Immature natural killer cell (primary cell): ENCODE measurements around the gene HSD11B2. TPM values are rescaled to one million over a fixed set of nuclear protein-coding genes. Genes with fewer than 3 reads are reported as not detected.

Experiments
- DNase-seq, 3 donors: peaks; one replicate each; pipeline ENCODE4 v3.0.0; 2022; ENCODE audit warnings: mixed read lengths in 1 of 3
- H3K27ac Mint-ChIP-seq, 6 donors: one replicate each; pipeline ENCODE4 v1.8.0; 2020; ENCODE audit warnings: mixed read lengths in 6 of 6, mild to moderate bottlenecking in 5 of 6, inconsistent platforms in 4 of 6, moderate library complexity in 3 of 6
- H3K27me3 Mint-ChIP-seq, 3 donors: one replicate each; pipeline ENCODE4 v1.8.0; 2020 to 2021; ENCODE audit warnings: low read depth in 3 of 3, mild to moderate bottlenecking in 3 of 3, mixed read lengths in 3 of 3, moderate library complexity in 3 of 3, inconsistent platforms in 1 of 3
- H3K36me3 Mint-ChIP-seq, 3 donors: one replicate each; pipeline ENCODE4 v1.8.0; 2020; ENCODE audit warnings: mixed read lengths in 3 of 3, inconsistent platforms in 2 of 3, mild to moderate bottlenecking in 2 of 3
- H3K4me1 Mint-ChIP-seq, 2 donors: one replicate each; pipeline ENCODE4 v1.8.0; 2020; ENCODE audit warnings: inconsistent platforms in 2 of 2, mild to moderate bottlenecking in 2 of 2, mixed read lengths in 2 of 2, moderate library complexity in 1 of 2
- H3K4me3 Mint-ChIP-seq, 5 donors: one replicate each; pipeline ENCODE4 v1.8.0; 2020; ENCODE audit warnings: mild to moderate bottlenecking in 5 of 5, mixed read lengths in 5 of 5, inconsistent platforms in 3 of 5, moderate library complexity in 3 of 5
- H3K9me3 Mint-ChIP-seq, 6 donors: one replicate each; pipeline ENCODE4 v1.8.0; 2020; ENCODE audit warnings: mild to moderate bottlenecking in 6 of 6, mixed read lengths in 6 of 6, inconsistent platforms in 4 of 6, moderate library complexity in 3 of 6
- polyA plus RNA-seq, 3 donors: library from polyadenylated mRNA; unstranded; fragments of 300-500 nt; fragmentation: Illumina TruSeq; gene quantifications; one replicate each; pipeline ENCODE4 v1.2.3, GENCODE V29; 2021

HSD11B2 gene
- polyA plus RNA-seq, 3 donors from 2014 or later, result not detected

DNA sequence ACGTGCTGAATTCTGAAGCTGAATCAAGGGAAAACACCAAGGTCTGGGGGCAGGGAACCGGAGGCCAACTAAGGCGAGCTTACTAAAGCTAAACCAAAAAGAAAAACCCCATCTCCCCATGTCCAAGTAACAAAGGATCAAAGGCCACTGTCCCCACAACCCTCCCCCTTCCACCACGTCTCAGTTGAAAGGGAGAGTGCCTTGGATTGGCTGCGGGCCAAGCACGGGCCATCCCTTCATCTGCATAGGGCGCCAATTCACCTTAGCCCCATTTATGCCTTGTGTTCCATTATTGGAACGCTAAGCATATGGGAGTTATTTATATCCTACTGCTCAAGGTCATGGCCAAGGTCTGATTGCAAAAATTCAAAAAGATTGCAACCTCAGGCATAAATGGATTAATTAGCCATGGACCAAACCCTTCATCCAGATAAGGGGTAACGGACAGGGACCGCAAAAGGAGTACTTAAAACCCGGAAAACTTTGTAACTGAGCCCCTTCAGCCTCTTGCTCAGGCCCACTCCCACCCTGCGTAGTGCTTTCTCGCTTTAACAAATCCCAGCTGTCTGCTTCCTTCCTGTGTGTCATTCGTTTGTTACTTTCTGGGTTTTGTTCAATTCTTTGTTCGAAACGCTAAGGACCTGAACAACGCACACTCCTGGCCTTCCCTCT, 50.8 kb downstream of the HSD11B2 start:
- Mint-ChIP-seq H3K27ac (peak overlapping the region; percentile 96 to 100 (median 100)), H3K36me3 (peaks cover 0 to 4% (median 0%) of the 10 kb centered on the region in 3 donors), H3K9me3 (no peaks in the 10 kb centered on the region), H3K27me3 (peaks cover 9 to 19% (median 12%) of the 10 kb centered on the region in 3 donors), H3K4me1 (peaks cover 46 to 50% of the 10 kb centered on the region in 2 donors), H3K4me3 (peak overlapping the region; percentile 98 to 100 (median 99))
- DNase-seq, result peak in 2 of 3 donors; percentile 6 to 9

DNA sequence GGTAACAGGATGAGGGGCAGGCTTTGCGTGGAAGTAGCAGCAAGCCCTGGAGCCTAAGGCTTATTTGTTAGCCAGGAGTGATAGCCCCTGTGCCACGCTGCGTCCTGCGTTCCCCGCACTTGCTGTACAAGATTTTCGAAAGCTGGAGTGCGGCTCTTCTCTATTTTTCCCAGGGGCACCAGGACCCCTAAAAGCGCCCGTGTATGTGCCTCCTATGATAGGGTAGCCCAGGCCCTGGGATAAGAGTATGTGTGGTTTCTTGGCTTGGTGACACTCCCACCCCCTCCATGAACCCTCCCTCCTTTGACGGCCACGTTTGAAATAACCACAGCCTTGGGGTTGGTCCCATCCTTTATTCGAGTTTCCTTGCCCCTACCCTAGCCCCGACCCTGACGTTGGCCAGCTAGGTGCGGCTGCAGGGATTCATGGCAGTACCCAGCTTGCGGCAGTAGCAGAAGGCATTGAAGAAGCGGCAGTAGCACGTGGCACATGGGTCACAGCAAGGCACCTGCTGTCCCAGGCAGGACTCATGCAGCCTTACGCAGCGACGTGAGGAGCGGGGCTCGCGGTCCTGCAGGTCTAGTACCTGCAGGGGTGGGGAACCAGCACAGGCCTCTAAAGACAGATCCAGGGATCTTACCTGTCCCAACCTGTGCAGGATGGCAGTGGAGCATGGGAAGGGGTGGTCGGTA, 51.5 kb downstream of the HSD11B2 start:
- Mint-ChIP-seq H3K27ac (peak overlapping the region; percentile 96 to 100 (median 100)), H3K4me3 (peak overlapping the region; percentile 98 to 100 (median 99)), H3K27me3 (peaks cover 9 to 19% (median 12%) of the 10 kb centered on the region in 3 donors), H3K36me3 (peaks cover 0 to 4% (median 0%) of the 10 kb centered on the region in 3 donors), H3K4me1 (peaks cover 45 to 46% of the 10 kb centered on the region in 2 donors), H3K9me3 (no peaks in the 10 kb centered on the region)
- no peak for DNase-seq

- DNase-seq, result no peak
- no peaks in the 10 kb centered on the region for H3K9me3 Mint-ChIP-seq
- peak within 1 kb of the TSS; percentile 98 to 100 (median 99) for H3K4me3 Mint-ChIP-seq
- H3K36me3 Mint-ChIP-seq, result peaks cover 0 to 7% (median 0%) of the 10 kb centered on the region in 3 donors
- H3K27ac Mint-ChIP-seq, result peak within 1 kb of the TSS in 4 of 6 donors; percentile 7 to 100 (median 98)
- peaks cover 37 to 41% of the 10 kb centered on the region in 2 donors for H3K4me1 Mint-ChIP-seq
- H3K27me3 Mint-ChIP-seq, result peaks cover 9 to 19% (median 12%) of the 10 kb centered on the region in 3 donors
Observed at GRCh38 chr16:67483150-67483549, 52.2 kb downstream of the HSD11B2 start, which contains the start of gene AGRP. Gene AGRP, minus strand, starts transcription at chr16:67483547. Its CDS starts 149 bp downstream, at chr16:67483398.

GRCh38 chr16:67483731-67484525, 53.0 kb downstream of the HSD11B2 start:
- H3K4me1 Mint-ChIP-seq, result peaks cover 30 to 36% of the 10 kb centered on the region in 2 donors
- peaks cover 9 to 17% (median 12%) of the 10 kb centered on the region in 3 donors for H3K27me3 Mint-ChIP-seq
- no peak overlapping the region for H3K4me3 Mint-ChIP-seq
- peaks cover 0 to 7% (median 1%) of the 10 kb centered on the region in 3 donors for H3K36me3 Mint-ChIP-seq
- H3K27ac Mint-ChIP-seq, result no peak overlapping the region
- DNase-seq, result no peak
- H3K9me3 Mint-ChIP-seq, result no peaks in the 10 kb centered on the region

GRCh38 chr16:67486805-67487204, 55.9 kb downstream of the HSD11B2 start:
- H3K4me3 Mint-ChIP-seq, result no peak overlapping the region
- no peaks in the 10 kb centered on the region for H3K9me3 Mint-ChIP-seq
- H3K36me3 Mint-ChIP-seq, result peaks cover 0 to 7% (median 3%) of the 10 kb centered on the region in 3 donors
- H3K4me1 Mint-ChIP-seq, result peaks cover 10 to 11% of the 10 kb centered on the region in 2 donors
- peaks cover 0 to 4% (median 0%) of the 10 kb centered on the region in 3 donors for H3K27me3 Mint-ChIP-seq
- DNase-seq, result no peak
- peak overlapping the region in 1 of 6 donors; percentile 17 for H3K27ac Mint-ChIP-seq

Other genes starting within 250 kb of the HSD11B2 start
- under 1 TPM in 1 of 3 donors, not detected in 2; 1.00 TPM for gene MATCAP1, start 247.2 kb upstream of the HSD11B2 start, polyA plus RNA-seq
- not detected for gene EXOC3L1, start 241.0 kb upstream of the HSD11B2 start, polyA plus RNA-seq
- gene E2F4, start 239.0 kb upstream of the HSD11B2 start, polyA plus RNA-seq, result 10 to 100 TPM; 42.7 to 85.3 (median 76.0) TPM
- not detected for gene ELMO3, start 232.0 kb upstream of the HSD11B2 start, polyA plus RNA-seq
- gene TMEM208, start 204.0 kb upstream of the HSD11B2 start, polyA plus RNA-seq, result 100 to 1,000 TPM; 104 to 154 (median 107) TPM
- gene FHOD1, start 183.6 kb upstream of the HSD11B2 start, polyA plus RNA-seq, result 1 to 10 TPM; 3.5 to 8.2 (median 4.8) TPM
- gene SLC9A5, start 182.1 kb upstream of the HSD11B2 start, polyA plus RNA-seq, result under 1 TPM in 1 of 3 donors, not detected in 2; 0.46 TPM
- 1 to 10 TPM; 3.7 to 8.1 (median 5.3) TPM for gene PLEKHG4, start 151.6 kb upstream of the HSD11B2 start, polyA plus RNA-seq
- gene KCTD19, start 104.4 kb upstream of the HSD11B2 start, polyA plus RNA-seq, result not detected
- gene LRRC36, start 104.3 kb upstream of the HSD11B2 start, polyA plus RNA-seq, result not detected
- under 1 TPM in 2 of 3 donors, not detected in 1; 0.22 to 0.78 TPM for gene TPPP3, start 37.6 kb upstream of the HSD11B2 start, polyA plus RNA-seq
- gene ZDHHC1, start 14.6 kb upstream of the HSD11B2 start, polyA plus RNA-seq, result under 1 TPM in 2 of 3 donors, not detected in 1; 0.64 to 0.71 TPM
- gene ATP6V0D1, start 50.0 kb downstream of the HSD11B2 start, polyA plus RNA-seq, result 100 to 1,000 TPM; 192 to 330 (median 205) TPM
- gene AGRP, start 52.4 kb downstream of the HSD11B2 start, polyA plus RNA-seq, result not detected
- 1 to 10 TPM; 2.0 to 7.5 (median 3.3) TPM for gene RIPOR1, start 97.7 kb downstream of the HSD11B2 start, polyA plus RNA-seq
- gene CTCF, start 131.4 kb downstream of the HSD11B2 start, polyA plus RNA-seq, result 10 to 100 TPM; 24.8 to 60.4 (median 28.4) TPM
- gene CARMIL2, start 214.0 kb downstream of the HSD11B2 start, polyA plus RNA-seq, result 1 to 10 TPM; 1.4 to 4.1 (median 3.4) TPM
- gene ACD, start 229.1 kb downstream of the HSD11B2 start, polyA plus RNA-seq, result 10 to 100 TPM; 31.0 to 51.2 (median 39.2) TPM
- gene PARD6A, start 229.8 kb downstream of the HSD11B2 start, polyA plus RNA-seq, result 10 to 100 TPM; 10.2 to 17.9 (median 10.3) TPM
- 1 to 10 TPM in 1 of 3 donors, under 1 TPM in 2; 0.43 to 1.9 (median 0.48) TPM for gene ENKD1, start 235.6 kb downstream of the HSD11B2 start, polyA plus RNA-seq
- gene C16orf86, start 235.7 kb downstream of the HSD11B2 start, polyA plus RNA-seq, result 1 to 10 TPM; 2.7 to 6.2 (median 4.2) TPM